ENCODE measurements around the gene DENR.

DNA sequence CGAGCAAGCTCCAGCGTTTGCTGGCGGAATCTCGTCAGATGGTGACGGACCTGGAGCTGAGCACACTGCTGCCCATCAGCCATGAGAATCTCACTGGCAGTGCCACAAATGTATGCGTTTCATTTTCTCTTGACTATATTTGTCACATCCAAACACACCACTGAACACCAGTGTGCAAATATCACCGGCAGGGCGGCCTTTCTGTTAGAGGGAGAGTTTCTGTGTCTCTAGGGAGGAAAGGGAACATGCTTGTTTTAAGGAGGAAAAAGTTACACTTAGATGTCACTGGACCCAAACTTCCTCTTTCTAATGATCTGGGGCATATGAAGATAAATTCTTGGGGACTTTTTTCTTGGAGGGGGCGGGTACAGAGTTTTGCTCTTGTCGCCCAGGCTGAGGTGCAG is 60.7 kb downstream of the DENR start:
- TF ChIP-seq EZH2 (IDR thresholded peaks at IDR 0.05; ENCODE audit: insufficient read depth, poor library complexity, severe bottlenecking) (no peak), EZH2phosphoT487 (IDR thresholded peaks at IDR 0.05; ENCODE audit: insufficient read depth, low read depth) (no peak)

All from GM23248 (cell line).